Hepatocyte (in vitro differentiated cells): ENCODE data around the gene NEK10. TPM values are rescaled to one million over a fixed set of nuclear protein-coding genes. Genes with fewer than 3 reads are reported as not detected.

Source experiments
- DNase-seq: peaks from one replicate; pipeline ENCODE4 v3.0.0-alpha.2; 2016; ENCODE audit warnings: low spot score
- H2AFZ ChIP-seq: fragments of 200-600 bp; sonication (generic); 2 replicates; pipeline ENCODE4 v1.6.0; 2016; ENCODE audit warnings: antibody characterized with exemption, mild to moderate bottlenecking
- H3K27ac ChIP-seq: fragments of 200-600 bp; sonication (generic); 2 replicates; pipeline ENCODE4 v1.5.1; 2016; ENCODE audit warnings: mild to moderate bottlenecking
- H3K27me3 ChIP-seq: fragments of 200-600 bp; sonication (generic); 2 replicates; pipeline ENCODE4 v1.6.1; 2016
- H3K36me3 ChIP-seq: fragments of 200-600 bp; sonication (generic); replicated peaks from 2 replicates; pipeline ENCODE4 v1.5.1; 2016; ENCODE audit warnings: low read depth; ENCODE audit not compliant: insufficient read depth
- H3K4me1 ChIP-seq: fragments of 200-600 bp; sonication (generic); 2 replicates; pipeline ENCODE4 v1.5.1; 2016; ENCODE audit warnings: mild to moderate bottlenecking, moderate library complexity; ENCODE audit not compliant: insufficient read depth
- H3K4me2 ChIP-seq: fragments of 200-600 bp; sonication (generic); 2 replicates; pipeline ENCODE4 v1.6.0; 2016
- H3K4me3 ChIP-seq: fragments of 200-600 bp; sonication (generic); 2 replicates; pipeline ENCODE4 v1.5.1; 2016; ENCODE audit warnings: mild to moderate bottlenecking
- H3K79me2 ChIP-seq: fragments of 200-600 bp; sonication (generic); 2 replicates; pipeline ENCODE4 v1.6.0; 2017; ENCODE audit warnings: mild to moderate bottlenecking
- H3K9me2 ChIP-seq: fragments of 200-600 bp; sonication (generic); replicated peaks from 2 replicates; pipeline ENCODE4 v1.6.0; 2017; ENCODE audit warnings: mild to moderate bottlenecking; ENCODE audit not compliant: insufficient read depth
- H3K9me3 ChIP-seq: fragments of 200-600 bp; sonication (generic); 2 replicates; pipeline ENCODE4 v1.5.1; 2016; ENCODE audit warnings: low read depth, mild to moderate bottlenecking
- H4K20me1 ChIP-seq: fragments of 200-600 bp; sonication (generic); 2 replicates; pipeline ENCODE4 v1.6.0; 2016; ENCODE audit warnings: mild to moderate bottlenecking; ENCODE audit not compliant: insufficient read depth, poor library complexity, severe bottlenecking
- CTCF ChIP-seq: fragments of 200-600 bp; sonication (generic); IDR thresholded peaks from 2 replicates; pipeline ENCODE4 v1.5.1; 2016; ENCODE audit warnings: antibody characterized with exemption, mild to moderate bottlenecking; ENCODE audit not compliant: poor library complexity
- EZH2 ChIP-seq: fragments of 200-600 bp; sonication (generic); IDR thresholded peaks from 2 replicates; pipeline ENCODE4 v1.6.1; 2016; ENCODE audit warnings: antibody characterized with exemption, mild to moderate bottlenecking, borderline replicate concordance
- EZH2phosphoT487 ChIP-seq: fragments of 200-600 bp; sonication (generic); IDR thresholded peaks from one replicate; pipeline ENCODE4 v1.6.1; 2018; ENCODE audit warnings: antibody characterized with exemption, mild to moderate bottlenecking, low read depth, moderate library complexity; ENCODE audit not compliant: unreplicated experiment, severe bottlenecking
- WGBS: methylation state at CpG from one replicate; pipeline ENCODE4 v1.1.6; 2016; ENCODE audit warnings: low lambda C conversion rate; ENCODE audit errors: missing lambda C conversion rate; 5-methylcytosine and 5-hydroxymethylcytosine counted together
- polyA plus RNA-seq: library from polyadenylated mRNA; unstranded; fragments of >200 nt; fragmentation: Nextera tagmentation; extraction: Ambion mirVana; gene quantifications from 2 replicates; pipeline ENCODE4 v1.2.1, GENCODE V29; 2016
- total RNA-seq: library from RNA; depleted of rRNA; stranded (reverse); fragments of >200 nt; gene quantifications from 2 replicates; pipeline ENCODE4 v1.2.3, GENCODE V29; 2014

NEK10 gene
- total and polyA plus RNA-seq, 2 experiments from 2014 or later = 0.13 to 2.0 TPM

GRCh38 chr3:27357665-27358258, 11.4 kb downstream of the NEK10 start:
- no peak overlapping the region for H3K4me3 ChIP-seq
- no peaks in the 10 kb centered on the region for H3K9me3 ChIP-seq
- no peak overlapping the region for H2AFZ ChIP-seq
- TF ChIP-seq EZH2 (no peak), CTCF (peak; percentile 51)
- 8% methylated on average over 1 of the region's 1 CpG for WGBS
- no peak overlapping the region for H3K27ac ChIP-seq
- H4K20me1 ChIP-seq = no peaks in the 10 kb centered on the region
- peaks cover 28% of the 10 kb centered on the region for H3K4me1 ChIP-seq
- H3K4me2 ChIP-seq = no peak overlapping the region
- no peaks in the 10 kb centered on the region for H3K9me2 ChIP-seq
- no peaks in the 10 kb centered on the region for H3K36me3 ChIP-seq
- no peaks in the 10 kb centered on the region for H3K27me3 ChIP-seq
- no peaks in the 10 kb centered on the region for H3K79me2 ChIP-seq
- DNase-seq = peak; percentile 72

- Histone ChIP-seq H3K36me3 (no peaks in the 10 kb centered on the region), H3K27ac (no peak overlapping the region), H3K4me2 (no peak overlapping the region), H3K79me2 (no peaks in the 10 kb centered on the region), H3K9me2 (no peaks in the 10 kb centered on the region), H3K27me3 (no peaks in the 10 kb centered on the region), H3K9me3 (no peaks in the 10 kb centered on the region), H4K20me1 (no peaks in the 10 kb centered on the region), H2AFZ (no peak overlapping the region), H3K4me3 (no peak overlapping the region), H3K4me1 (peaks cover 28% of the 10 kb centered on the region)
- 67% methylated on average over 3 of the region's 3 CpGs for WGBS
- no peak for TF ChIP-seq EZH2
- TF ChIP-seq EZH2phosphoT487 = no peak
- TF ChIP-seq CTCF = no peak
- DNase-seq = no peak
Measured at GRCh38 chr3:27356976-27357375, 12.2 kb downstream of the NEK10 start.

GRCh38 chr3:27354588-27355203, 14.5 kb downstream of the NEK10 start:
- Histone ChIP-seq H3K79me2 (no peaks in the 10 kb centered on the region), H3K4me1 (peaks cover 14% of the 10 kb centered on the region), H3K4me2 (no peak overlapping the region), H3K27ac (no peak overlapping the region), H3K27me3 (no peaks in the 10 kb centered on the region), H3K36me3 (no peaks in the 10 kb centered on the region), H2AFZ (no peak overlapping the region), H3K9me2 (no peaks in the 10 kb centered on the region), H3K9me3 (no peaks in the 10 kb centered on the region), H4K20me1 (no peaks in the 10 kb centered on the region), H3K4me3 (no peak overlapping the region)
- TF ChIP-seq CTCF = no peak
- no peak for DNase-seq
- WGBS = 87% methylated on average over 4 of the region's 4 CpGs
